Occipital lobe (tissue), 2 donors: ENCODE results near the gene ZNF581. TPM values are rescaled to one million over a fixed set of nuclear protein-coding genes. Genes with fewer than 3 reads are reported as not detected.

Experiments used
- DNase-seq: peaks from one replicate; lab custom pipeline; 2025; lab: John Stamatoyannopoulos, UW
- total RNA-seq: library from RNA; depleted of rRNA; stranded (reverse); fragments of >200 nt; gene quantifications from one replicate; pipeline ENCODE4 v1.2.3, GENCODE V29; 2014

Gene ZNF581
- total RNA-seq, 1 donor from 2014 or later: 5.6 TPM

GRCh38 chr19:55679343-55680257 lies 36.2 kb downstream of the ZNF581 start:
- no peak for DNase-seq

- no peak for DNase-seq
Observed at GRCh38 chr19:55680339-55681130, 37.1 kb downstream of the ZNF581 start.

GRCh38 chr19:55681131-55682092 lies 38.0 kb downstream of the ZNF581 start:
- DNase-seq: no peak

GRCh38 chr19:55683449-55684261 lies 40.2 kb downstream of the ZNF581 start:
- no peak for DNase-seq

- DNase-seq: no peak
Observed at GRCh38 chr19:55684946-55685681, 41.7 kb downstream of the ZNF581 start.

- no peak for DNase-seq
Observed at GRCh38 chr19:55685776-55686175, 42.3 kb downstream of the ZNF581 start.

GRCh38 chr19:55686311-55687050 lies 43.0 kb downstream of the ZNF581 start:
- DNase-seq: no peak

GRCh38 chr19:55687281-55688201 lies 44.1 kb downstream of the ZNF581 start:
- no peak for DNase-seq

- DNase-seq: peak; percentile 40
Observed at GRCh38 chr19:55688422-55689218, 45.2 kb downstream of the ZNF581 start.

GRCh38 chr19:55689411-55690108 lies 46.1 kb downstream of the ZNF581 start:
- no peak for DNase-seq

- DNase-seq: no peak
Observed at GRCh38 chr19:55690109-55690768, 46.8 kb downstream of the ZNF581 start.

GRCh38 chr19:55690769-55691545 lies 47.5 kb downstream of the ZNF581 start:
- DNase-seq: no peak

- no peak for DNase-seq
Observed at GRCh38 chr19:55691561-55692481, 48.4 kb downstream of the ZNF581 start.

GRCh38 chr19:55692681-55693081 lies 49.2 kb downstream of the ZNF581 start:
- DNase-seq: no peak
